Activated naive CD4-positive, alpha-beta T cell treated with anti-CD3 and anti-CD28 coated beads, Interleukin-2, amount 50 U/mL, for 24 hours (primary cell): ENCODE results near the gene TPX2.

ENCODE experiments used
- H3K27ac Mint-ChIP-seq: one replicate; pipeline ENCODE4 v1.8.0; 2021; ENCODE audit warnings: mild to moderate bottlenecking, mixed read lengths
- H3K27me3 Mint-ChIP-seq: one replicate; pipeline ENCODE4 v1.8.0; 2021; ENCODE audit warnings: mixed read lengths
- H3K36me3 Mint-ChIP-seq: one replicate; pipeline ENCODE4 v1.8.0; 2021; ENCODE audit warnings: mixed read lengths
- H3K4me1 Mint-ChIP-seq: one replicate; pipeline ENCODE4 v1.8.0; 2021; ENCODE audit warnings: mixed read lengths
- H3K4me3 Mint-ChIP-seq: one replicate; pipeline ENCODE4 v1.8.0; 2021; ENCODE audit warnings: mild to moderate bottlenecking, mixed read lengths
- H3K9me3 Mint-ChIP-seq: one replicate; pipeline ENCODE4 v1.8.0; 2021; ENCODE audit warnings: mixed read lengths

Gene TPX2

GRCh38 chr20:31704225-31705119, 34.6 kb upstream of the TPX2 start:
- Mint-ChIP-seq H3K4me1 (peaks cover 66% of the 10 kb centered on the region), H3K36me3 (peaks cover 22% of the 10 kb centered on the region), H3K27me3 (no peaks in the 10 kb centered on the region), H3K4me3 (no peak overlapping the region), H3K27ac (no peak overlapping the region), H3K9me3 (no peaks in the 10 kb centered on the region)

DNA sequence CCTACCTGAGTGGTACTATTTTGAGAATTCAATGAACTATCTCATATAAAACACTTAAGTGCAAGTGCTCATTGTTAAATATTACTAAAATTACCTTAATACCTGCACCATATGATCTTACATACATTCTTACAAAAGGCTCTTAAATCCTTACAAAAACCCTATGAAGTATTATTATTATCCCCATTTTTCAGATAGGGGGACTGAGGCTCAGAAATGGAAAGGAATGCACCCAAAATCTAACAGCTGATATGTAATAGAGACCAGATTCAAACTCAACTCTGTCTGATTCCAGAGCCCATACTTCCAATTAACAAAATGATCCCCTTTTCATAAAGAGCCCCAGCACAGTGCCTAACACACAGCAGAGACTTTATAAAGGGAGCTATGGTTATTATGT, 33.9 kb upstream of the TPX2 start:
- no peak overlapping the region for H3K4me3 Mint-ChIP-seq
- H3K27me3 Mint-ChIP-seq: no peaks in the 10 kb centered on the region
- peaks cover 26% of the 10 kb centered on the region for H3K36me3 Mint-ChIP-seq
- no peaks in the 10 kb centered on the region for H3K9me3 Mint-ChIP-seq
- H3K4me1 Mint-ChIP-seq: peaks cover 64% of the 10 kb centered on the region
- H3K27ac Mint-ChIP-seq: no peak overlapping the region

- Mint-ChIP-seq H3K36me3 (peaks cover 23% of the 10 kb centered on the region), H3K4me3 (no peak overlapping the region), H3K27me3 (no peaks in the 10 kb centered on the region), H3K9me3 (no peaks in the 10 kb centered on the region), H3K4me1 (peaks cover 64% of the 10 kb centered on the region), H3K27ac (peak overlapping the region; percentile 6)
These were observed 33.2 kb upstream of the TPX2 start for GRCh38 chr20:31705598-31706597.

- H3K4me1 Mint-ChIP-seq: peaks cover 67% of the 10 kb centered on the region
- H3K36me3 Mint-ChIP-seq: peaks cover 18% of the 10 kb centered on the region
- H3K9me3 Mint-ChIP-seq: no peaks in the 10 kb centered on the region
- H3K27me3 Mint-ChIP-seq: no peaks in the 10 kb centered on the region
- H3K4me3 Mint-ChIP-seq: no peak overlapping the region
- peak overlapping the region; percentile 55 for H3K27ac Mint-ChIP-seq
These were observed 32.4 kb upstream of the TPX2 start for GRCh38 chr20:31706607-31707257.

DNA sequence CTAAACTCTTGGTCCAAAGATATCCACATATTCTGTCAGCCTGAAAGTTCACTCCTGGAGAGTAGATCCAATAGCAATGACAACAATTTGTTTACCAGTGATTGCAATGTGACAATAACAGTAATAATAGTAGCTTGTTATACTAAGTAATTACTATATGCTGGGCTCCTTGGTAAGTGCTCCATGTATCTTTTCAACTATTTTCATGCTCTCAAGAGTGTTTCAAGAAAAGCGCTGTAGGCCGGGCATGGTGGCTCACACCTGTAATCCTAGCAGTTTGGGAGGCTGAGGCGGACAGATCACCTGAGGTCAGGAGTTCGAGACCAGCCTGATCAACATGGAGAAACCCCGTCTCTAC, 31.9 kb upstream of the TPX2 start:
- H3K9me3 Mint-ChIP-seq: no peaks in the 10 kb centered on the region
- H3K4me3 Mint-ChIP-seq: no peak overlapping the region
- H3K36me3 Mint-ChIP-seq: peaks cover 13% of the 10 kb centered on the region
- peaks cover 67% of the 10 kb centered on the region for H3K4me1 Mint-ChIP-seq
- H3K27me3 Mint-ChIP-seq: no peaks in the 10 kb centered on the region
- no peak overlapping the region for H3K27ac Mint-ChIP-seq

DNA sequence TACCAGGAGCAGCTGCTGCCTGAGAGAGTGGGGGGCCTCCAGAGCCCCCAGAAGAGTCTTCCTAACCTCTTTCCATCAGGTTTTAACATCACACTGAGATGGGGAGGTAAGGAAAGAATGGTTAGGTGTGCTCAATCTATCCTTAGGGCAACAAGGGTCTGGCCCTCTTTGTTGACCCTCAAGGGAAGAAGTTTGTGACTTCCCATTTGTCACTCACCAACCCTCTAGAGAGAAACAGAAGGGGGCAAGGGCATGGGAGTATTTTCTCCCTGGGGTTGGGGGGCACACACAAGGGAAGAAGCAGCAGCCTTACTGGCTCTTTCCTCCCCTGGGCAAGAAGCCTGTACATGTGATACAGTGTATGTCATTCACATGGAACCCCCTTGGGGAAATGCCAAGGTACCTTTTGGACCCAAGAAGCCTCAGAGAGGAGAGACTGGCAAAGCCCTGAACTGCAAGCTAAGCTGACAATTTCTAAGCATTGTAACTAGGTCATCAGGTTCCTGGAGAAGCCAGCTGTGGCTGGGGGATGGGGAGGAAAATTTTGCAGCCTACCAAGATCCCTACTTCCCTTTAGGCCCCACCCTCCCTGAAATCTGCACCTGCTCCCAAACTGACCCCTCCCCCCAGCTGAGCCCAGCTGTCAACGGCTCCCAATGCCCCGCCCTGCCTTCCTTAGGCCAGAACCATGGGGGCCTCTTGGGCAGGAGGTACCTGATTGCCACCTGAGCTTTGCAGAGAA, 30.9 kb upstream of the TPX2 start:
- H3K4me3 Mint-ChIP-seq: peak overlapping the region; percentile 23
- H3K9me3 Mint-ChIP-seq: no peaks in the 10 kb centered on the region
- H3K27ac Mint-ChIP-seq: no peak overlapping the region
- peaks cover 19% of the 10 kb centered on the region for H3K36me3 Mint-ChIP-seq
- H3K27me3 Mint-ChIP-seq: no peaks in the 10 kb centered on the region
- peaks cover 76% of the 10 kb centered on the region for H3K4me1 Mint-ChIP-seq

GRCh38 chr20:31708736-31709534, 30.2 kb upstream of the TPX2 start:
- Mint-ChIP-seq H3K27ac (no peak overlapping the region), H3K4me1 (peaks cover 84% of the 10 kb centered on the region), H3K9me3 (no peaks in the 10 kb centered on the region), H3K36me3 (peaks cover 25% of the 10 kb centered on the region), H3K4me3 (peak overlapping the region; percentile 5), H3K27me3 (no peaks in the 10 kb centered on the region)

- Mint-ChIP-seq H3K27me3 (no peaks in the 10 kb centered on the region), H3K27ac (peak overlapping the region; percentile 5), H3K4me1 (peaks cover 86% of the 10 kb centered on the region), H3K36me3 (peaks cover 32% of the 10 kb centered on the region), H3K4me3 (no peak overlapping the region), H3K9me3 (no peaks in the 10 kb centered on the region)
These were observed 29.2 kb upstream of the TPX2 start for GRCh38 chr20:31709939-31710338.

GRCh38 chr20:31710423-31711108, 28.5 kb upstream of the TPX2 start:
- Mint-ChIP-seq H3K9me3 (no peaks in the 10 kb centered on the region), H3K4me1 (peaks cover 87% of the 10 kb centered on the region), H3K27me3 (no peaks in the 10 kb centered on the region), H3K4me3 (peak overlapping the region; percentile 6), H3K27ac (peak overlapping the region; percentile 14), H3K36me3 (peaks cover 34% of the 10 kb centered on the region)

DNA sequence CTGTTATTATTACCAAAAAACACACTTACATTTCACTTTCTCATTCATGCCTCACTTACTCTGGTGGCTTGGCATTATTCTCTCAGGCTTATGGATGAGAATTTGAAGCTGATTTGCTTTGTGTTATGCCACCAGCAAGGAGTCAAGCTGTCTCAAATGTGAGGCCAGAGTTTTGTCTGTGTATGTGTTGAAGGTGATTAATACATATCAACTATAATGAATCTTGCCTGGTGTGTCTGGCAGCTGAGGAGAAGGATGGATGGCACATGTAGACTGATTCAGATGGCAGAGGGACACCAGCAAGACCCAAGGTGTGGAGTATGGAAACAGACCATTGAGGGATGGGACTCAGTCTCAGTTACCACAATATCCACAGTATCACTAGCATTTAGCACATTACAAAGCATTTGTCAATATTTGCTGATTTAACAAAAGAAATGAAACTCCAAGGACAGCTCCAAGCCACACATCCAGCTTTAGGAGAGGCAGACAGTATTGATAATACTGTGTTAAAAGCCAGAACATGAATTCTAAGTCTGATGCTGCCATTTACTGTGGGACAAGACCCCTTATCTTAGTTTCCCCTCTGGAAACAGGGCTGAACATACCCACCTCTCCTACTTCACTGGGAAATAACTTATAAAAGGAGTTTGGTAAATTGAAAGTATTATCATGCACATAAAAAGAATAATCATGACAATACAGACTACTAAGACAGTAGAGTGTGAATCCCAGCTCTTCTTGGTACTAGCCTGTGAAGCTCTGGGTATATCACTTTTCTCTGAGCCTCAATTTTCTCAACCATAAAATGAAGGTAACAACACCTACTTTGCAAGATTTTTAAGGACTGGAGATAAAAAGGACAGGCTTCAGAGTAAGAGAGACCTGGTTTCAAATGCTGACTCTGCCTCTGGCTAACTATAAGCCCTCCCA, 27.6 kb upstream of the TPX2 start:
- H3K4me1 Mint-ChIP-seq: peaks cover 87% of the 10 kb centered on the region
- H3K36me3 Mint-ChIP-seq: peaks cover 41% of the 10 kb centered on the region
- peak overlapping the region; percentile 14 for H3K27ac Mint-ChIP-seq
- H3K27me3 Mint-ChIP-seq: no peaks in the 10 kb centered on the region
- peak overlapping the region; percentile 6 for H3K4me3 Mint-ChIP-seq
- H3K9me3 Mint-ChIP-seq: no peaks in the 10 kb centered on the region

DNA sequence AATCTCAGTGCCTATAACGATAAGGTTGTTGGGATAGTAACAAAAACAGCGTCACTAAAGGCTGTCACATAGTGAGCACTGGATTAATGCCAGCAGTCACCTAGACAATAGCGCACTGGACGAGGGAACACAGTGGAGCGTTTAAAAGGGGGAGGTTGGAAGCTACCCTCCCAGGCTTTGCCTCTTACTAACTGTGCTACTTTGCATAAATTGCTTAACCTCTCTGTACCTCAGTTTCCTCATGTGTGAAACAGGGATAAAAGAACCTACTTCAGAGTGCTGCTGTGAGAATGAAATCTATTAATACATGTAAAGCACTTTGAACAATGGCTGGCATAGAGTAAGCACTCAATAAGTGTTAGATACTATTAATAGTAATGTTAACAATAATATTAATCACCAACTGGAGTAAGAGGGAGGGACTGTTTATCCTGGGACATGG, 27.0 kb upstream of the TPX2 start:
- peak overlapping the region; percentile 6 for H3K4me3 Mint-ChIP-seq
- peaks cover 42% of the 10 kb centered on the region for H3K36me3 Mint-ChIP-seq
- peak overlapping the region; percentile 12 for H3K27ac Mint-ChIP-seq
- peaks cover 87% of the 10 kb centered on the region for H3K4me1 Mint-ChIP-seq
- H3K27me3 Mint-ChIP-seq: no peaks in the 10 kb centered on the region
- no peaks in the 10 kb centered on the region for H3K9me3 Mint-ChIP-seq

DNA sequence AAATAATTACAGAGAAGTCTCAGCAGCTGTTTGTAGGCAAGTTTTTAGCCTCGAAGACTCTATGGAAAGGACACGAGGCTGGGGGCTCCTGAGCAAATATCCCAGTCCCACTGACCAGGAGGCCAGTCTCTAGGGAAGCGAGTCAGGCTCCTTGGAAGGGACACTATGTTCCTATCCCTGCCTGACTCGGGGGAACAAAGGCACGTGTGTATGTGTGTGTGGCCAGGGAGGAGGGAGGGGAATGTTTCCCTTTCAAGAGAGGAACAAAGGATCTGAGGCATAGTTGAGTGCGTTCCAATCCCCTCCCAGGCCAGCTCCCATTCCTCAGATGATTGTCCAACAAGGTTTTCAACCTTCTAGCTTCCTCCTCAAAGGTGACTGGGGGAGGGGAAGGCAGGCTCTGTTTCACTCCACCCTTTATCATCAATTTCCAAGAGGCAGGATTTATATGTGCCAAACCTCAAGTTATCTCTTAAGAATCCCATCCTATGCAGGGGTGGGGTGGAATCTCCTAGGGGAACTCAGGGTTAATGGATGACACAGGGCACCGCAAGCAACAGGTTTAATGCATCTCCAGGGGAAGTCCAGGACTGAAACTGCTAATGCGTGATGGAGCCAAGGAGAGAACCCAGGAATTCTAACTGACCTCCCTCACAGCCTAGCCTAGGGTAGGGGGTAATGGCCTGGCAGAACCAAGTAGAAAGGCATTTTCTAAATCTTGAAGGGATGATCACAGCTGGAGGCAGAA, 26.4 kb upstream of the TPX2 start:
- Mint-ChIP-seq H3K4me1 (peaks cover 91% of the 10 kb centered on the region), H3K4me3 (peak overlapping the region; percentile 80), H3K9me3 (no peaks in the 10 kb centered on the region), H3K27me3 (no peaks in the 10 kb centered on the region), H3K36me3 (peaks cover 47% of the 10 kb centered on the region), H3K27ac (peak overlapping the region; percentile 86)
